H1 (cell line): Measurements from ENCODE around the gene PXDN. TPM values are rescaled to one million over a fixed set of nuclear protein-coding genes. Genes with fewer than 3 reads are reported as not detected.

ENCODE experiments used
- CTCF ChIA-PET: fragments of 300-600 bp; sonication (Branson Sonifier 250); formaldehyde crosslinking; loops from one replicate; lab custom pipeline; 2021; ENCODE audit not compliant: partially characterized antibody; lab: Charles Lee
- POLR2A ChIA-PET: fragments of 300-600 bp; sonication (Branson Sonifier 250); formaldehyde crosslinking; loops from one replicate; lab custom pipeline; 2021; ENCODE audit warnings: inconsistent platforms; ENCODE audit not compliant: partially characterized antibody; lab: Charles Lee
- DNase-seq, 2 experiments: peaks; one replicate each; pipeline versions ENCODE4 v3.0.0 to v3.0.0-alpha.2; 2010 to 2022; ENCODE audit warnings: low spot score in 2 of 2, low read depth in 1 of 2, mixed read lengths in 1 of 2
- FAIRE-seq: peaks from 2 replicates; lab custom pipeline; 2011; peaks lifted over from hg19 to GRCh38; lab: Jason Lieb, UNC
- H2AFZ ChIP-seq: 2 replicates; pipeline ENCODE4 v1.8.1; 2012; ENCODE audit warnings: low read length, inconsistent platforms
- H2AK5ac ChIP-seq: 2 replicates; pipeline ENCODE4 v1.6.1; 2013; ENCODE audit warnings: low read depth, low read length
- H2BK120ac ChIP-seq: replicated peaks from 2 replicates; pipeline ENCODE3; 2013; ENCODE audit warnings: low read depth, low read length, inconsistent platforms
- H2BK12ac ChIP-seq: 2 replicates; pipeline ENCODE4 v1.6.1; 2013; ENCODE audit warnings: low read depth, low read length
- H2BK15ac ChIP-seq: 2 replicates; pipeline ENCODE4 v1.6.1; 2013; ENCODE audit warnings: low read length
- H2BK20ac ChIP-seq: 2 replicates; pipeline ENCODE4 v1.6.1; 2013; ENCODE audit warnings: low read length
- H2BK5ac ChIP-seq: 2 replicates; pipeline ENCODE4 v1.6.1; 2013; ENCODE audit warnings: low read depth, low read length
- H3K14ac ChIP-seq: 2 replicates; pipeline ENCODE4 v1.6.1; 2013; ENCODE audit warnings: inconsistent platforms; ENCODE audit not compliant: insufficient read length
- H3K18ac ChIP-seq: 2 replicates; pipeline ENCODE4 v1.6.1; 2013; ENCODE audit warnings: low read length; ENCODE audit errors: extremely low read depth
- H3K23ac ChIP-seq: 2 replicates; pipeline ENCODE4 v1.6.1; 2013; ENCODE audit warnings: inconsistent platforms; ENCODE audit not compliant: insufficient read length
- H3K23me2 ChIP-seq: 2 replicates; pipeline ENCODE4 v1.6.1; 2013; ENCODE audit warnings: low read depth, low read length
- H3K27ac ChIP-seq: 2 replicates; pipeline ENCODE4 v1.6.1; 2011; ENCODE audit warnings: low read depth, low read length, inconsistent platforms
- H3K27me3 ChIP-seq, 4 experiments: replicated peaks in 1 of 4; 1 replicate in 1 of 4; 2 replicates in 3 of 4; pipeline versions ENCODE4 v1.6.1 to v1.8.1; 2011 to 2013; ENCODE audit warnings: low read length in 3 of 4, mild to moderate bottlenecking in 3 of 4, inconsistent platforms in 2 of 4, mixed read lengths in 2 of 4, moderate library complexity in 1 of 4; ENCODE audit not compliant: control insufficient read depth in 3 of 4, insufficient read depth in 3 of 4; ENCODE audit errors: extremely low read depth in 1 of 4
- H3K36me3 ChIP-seq, 4 experiments: 2 replicates each; pipeline versions ENCODE4 v1.6.1 to v1.8.1; 2011 to 2013; ENCODE audit warnings: mild to moderate bottlenecking in 4 of 4, low read length in 3 of 4, moderate library complexity in 2 of 4, control low read depth in 1 of 4, inconsistent platforms in 1 of 4; ENCODE audit not compliant: insufficient read depth in 4 of 4, control insufficient read depth in 2 of 4
- H3K4ac ChIP-seq: replicated peaks from 2 replicates; pipeline ENCODE3; 2013; ENCODE audit warnings: low read length, low read depth, mixed read lengths, inconsistent platforms; ENCODE audit not compliant: insufficient read length
- H3K4me1 ChIP-seq, 4 experiments: replicated peaks in 1 of 4; 1 replicate in 1 of 4; 2 replicates in 3 of 4; pipeline versions ENCODE4 v1.6.1 to v1.8.1; 2011 to 2013; ENCODE audit warnings: low read length in 3 of 4, inconsistent platforms in 2 of 4, mixed read lengths in 1 of 4; ENCODE audit not compliant: insufficient read depth in 4 of 4, control insufficient read depth in 3 of 4
- H3K4me2 ChIP-seq, 2 experiments: 2 replicates each; pipeline versions ENCODE4 v1.6.1 to v1.8.1; 2011 to 2013; ENCODE audit warnings: low read depth in 2 of 2, low read length in 2 of 2, control low read depth in 1 of 2, inconsistent platforms in 1 of 2, mild to moderate bottlenecking in 1 of 2; ENCODE audit not compliant: insufficient read depth in 1 of 2
- H3K4me3 ChIP-seq, 4 experiments: fragments of 200-600, 300-600 bp in 1 of 4; sonication (generic), shearing (Covaris generic), sonication (Bioruptor Twin) in 1 of 4; 2 replicates each; pipeline versions ENCODE4 v1.5.1 to v1.8.1; 2011 to 2016; ENCODE audit warnings: low read length in 4 of 4, low read depth in 3 of 4, control low read depth in 2 of 4, inconsistent platforms in 2 of 4, mild to moderate bottlenecking in 2 of 4, mixed read lengths in 1 of 4, moderate library complexity in 1 of 4; ENCODE audit not compliant: insufficient read depth in 2 of 4; ENCODE audit errors: extremely low read depth in 1 of 4
- H3K56ac ChIP-seq: replicated peaks from 2 replicates; pipeline ENCODE3; 2013; ENCODE audit warnings: low read depth, mild to moderate bottlenecking, mixed read lengths, low read length, inconsistent platforms; ENCODE audit not compliant: insufficient read length
- H3K79me1 ChIP-seq: 2 replicates; pipeline ENCODE4 v1.6.1; 2013; ENCODE audit warnings: low read depth, low read length, control low read depth
- H3K79me2 ChIP-seq, 2 experiments: 2 replicates each; pipeline versions ENCODE4 v1.6.1 to v1.8.1; 2012 to 2013; ENCODE audit warnings: low read length in 2 of 2, mild to moderate bottlenecking in 2 of 2, inconsistent platforms in 1 of 2; ENCODE audit not compliant: insufficient read depth in 2 of 2, control insufficient read depth in 1 of 2
- H3K9ac ChIP-seq, 4 experiments: replicated peaks in 1 of 4; 1 replicate in 1 of 4; 2 replicates in 3 of 4; pipeline versions ENCODE4 v1.6.1 to v1.8.1; 2011 to 2013; ENCODE audit warnings: low read depth in 3 of 4, low read length in 3 of 4, control low read depth in 2 of 4, mild to moderate bottlenecking in 2 of 4, moderate library complexity in 2 of 4, inconsistent platforms in 1 of 4; ENCODE audit errors: extremely low read depth in 1 of 4
- H3K9me3 ChIP-seq, 2 experiments: 2 replicates each; pipeline versions ENCODE4 v1.6.1 to v1.8.1; 2012 to 2013; ENCODE audit warnings: mild to moderate bottlenecking in 2 of 2, moderate library complexity in 2 of 2, control low read depth in 1 of 2, inconsistent platforms in 1 of 2, low read depth in 1 of 2, low read length in 1 of 2, mixed read lengths in 1 of 2; ENCODE audit not compliant: insufficient read depth in 2 of 2
- H4K20me1 ChIP-seq, 2 experiments: replicated peaks in 1 of 2; 2 replicates each; pipeline versions ENCODE3 to v1.8.1; 2011 to 2013; ENCODE audit warnings: inconsistent platforms in 2 of 2, low read length in 2 of 2, mild to moderate bottlenecking in 1 of 2; ENCODE audit not compliant: insufficient read depth in 2 of 2, control insufficient read depth in 1 of 2
- H4K5ac ChIP-seq: 2 replicates; pipeline ENCODE4 v1.6.1; 2013; ENCODE audit warnings: low read length, low read depth, mixed read lengths, inconsistent platforms; ENCODE audit not compliant: insufficient read length
- H4K8ac ChIP-seq: 2 replicates; pipeline ENCODE4 v1.8.0; 2013; ENCODE audit warnings: mild to moderate bottlenecking, moderate library complexity, low read length, inconsistent platforms; ENCODE audit not compliant: insufficient read depth; ENCODE audit errors: extremely low read depth
- H4K91ac ChIP-seq: replicated peaks from 2 replicates; pipeline ENCODE3; 2013; ENCODE audit warnings: low read length, mixed read lengths, inconsistent platforms; ENCODE audit not compliant: insufficient read length
- BRCA1 ChIP-seq: IDR thresholded peaks from 2 replicates; pipeline ENCODE4 v1.6.1; 2012; ENCODE audit warnings: low read depth, low read length, improper control_type of control experiment
- WGBS, 2 experiments: shearing (Covaris generic) in 1 of 2; methylation state at CpG; one replicate each; pipeline versions ENCODE4 v1.1.6 to v1.1.7; 2013 to 2015; ENCODE audit warnings: low lambda C conversion rate in 2 of 2, mixed read lengths in 2 of 2, inconsistent platforms in 1 of 2, low coverage in 1 of 2, missing lambda C conversion rate in 1 of 2; ENCODE audit not compliant: insufficient replicate concordance in 2 of 2, insufficient coverage in 1 of 2, insufficient read length in 1 of 2; ENCODE audit errors: extremely low coverage in 1 of 2, missing lambda C conversion rate in 1 of 2; 5-methylcytosine and 5-hydroxymethylcytosine counted together
- polyA plus RNA-seq, 7 experiments: library from polyadenylated mRNA; depleted of rRNA in 3 of 7; stranded (reverse) in 5 of 7; unstranded in 2 of 7; fragments of >200 nt in 5 of 7; fragments of 200-250 nt in 2 of 7; gene quantifications; 1 replicate in 5 of 7; 2 replicates in 1 of 7; 4 replicates in 1 of 7; pipeline versions ENCODE4 v1.2.1 to v1.2.3, GENCODE V29; 2011 to 2013; ENCODE audit warnings: missing spikeins in 2 of 7, mixed read lengths in 2 of 7
- total RNA-seq: library from RNA; stranded (reverse); fragmentation: NEBNext Ultra II Directional; extraction: Animal tissue kit (Norgen Biotek cat#: 25700); gene quantifications from 2 replicates; pipeline ENCODE4 v1.2.1, GENCODE V29; 2021
- TF ChIP-seq, protein P1 (sequence below): IDR thresholded peaks from 2 replicates; pipeline ENCODE4 v1.6.1; 2012; ENCODE audit warnings: inconsistent platforms

Gene PXDN
- total and polyA plus RNA-seq, 2 of the 8 experiments (the other 6 are each of a cell fraction or from before 2014, with no cell fraction given): 104 to 141 TPM

DNA sequence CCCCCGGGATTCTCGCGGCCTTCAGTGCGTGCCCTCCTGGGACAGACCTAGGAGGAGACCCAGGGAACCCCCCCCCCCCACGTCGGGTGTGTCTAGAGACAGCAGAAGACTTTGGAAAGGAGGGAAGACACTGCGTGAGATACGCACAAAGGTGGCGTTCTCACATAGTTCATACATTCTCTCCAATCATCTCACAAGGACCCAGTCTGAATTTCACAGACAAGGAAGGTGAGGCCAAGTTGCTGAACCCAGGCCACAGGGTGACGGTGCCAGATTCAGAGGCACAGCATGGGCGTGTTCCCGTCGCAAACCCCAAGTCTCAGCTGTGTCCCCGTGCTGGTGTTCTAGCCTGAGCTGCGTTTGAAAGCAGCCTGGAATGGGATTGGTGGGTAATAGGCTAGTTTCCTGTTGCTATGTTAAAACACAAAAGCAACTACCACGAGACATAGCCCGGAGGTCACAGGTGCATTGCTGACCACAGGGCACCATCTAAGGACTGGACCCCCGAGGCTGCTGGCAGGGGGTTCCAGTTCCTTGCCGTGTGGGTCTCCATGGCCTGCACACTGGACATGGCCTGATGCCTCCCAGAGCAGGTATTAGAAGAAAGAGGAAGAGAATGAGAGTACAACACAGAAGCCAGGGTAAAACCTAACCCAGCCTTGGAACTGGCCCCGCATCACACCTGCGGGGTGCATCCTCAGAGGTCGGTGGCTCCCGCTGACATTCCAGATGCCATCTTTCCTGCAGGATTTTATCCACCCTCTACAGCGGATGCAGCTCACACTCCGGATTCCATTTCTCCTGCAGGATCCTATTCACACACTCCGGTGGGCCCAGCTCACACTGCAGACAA, 1.1 kb upstream of the PXDN start:
- Histone ChIP-seq H2BK20ac (no peak overlapping the region; the same call in 1 of the 2 replicates), H3K23ac (no peak overlapping the region), H2AK5ac (no peak overlapping the region; the same call in 1 of the 2 replicates), H3K27me3 (peaks cover 0 to 35% (median 13%) of the 10 kb centered on the region in 4 experiments; a peak in 5 of 7 replicates), H3K4me1 (peaks cover 1 to 18% (median 6%) of the 10 kb centered on the region in 4 experiments; a peak in 5 of 7 replicates), H3K79me1 (no peaks in the 10 kb centered on the region; the same call in 1 of the 2 replicates), H2BK120ac (no peak overlapping the region), H4K5ac (no peak overlapping the region), H3K4ac (no peak overlapping the region), H2AFZ (no peak overlapping the region), H2BK5ac (no peak overlapping the region; the same call in 1 of the 2 replicates), H2BK12ac (0 out of 2 replicates have a peak overlapping the region, but pooled peaks have one; percentile 39), H3K14ac (no peak overlapping the region), H3K27ac (no peak overlapping the region), H3K4me2 (peak overlapping the region; percentile 76 to 83), H3K79me2 (peaks cover 7 to 21% of the 10 kb centered on the region in 2 experiments), H2BK15ac (peak overlapping the region; percentile 99; the same call in 1 of the 2 replicates), H3K9me3 (no peaks in the 10 kb centered on the region), H4K20me1 (peaks cover 0 to 13% of the 10 kb centered on the region in 2 experiments), H3K4me3 (peak overlapping the region; percentile 53 to 94 (median 70); a peak in 4 of 8 replicates), H3K9ac (no peak overlapping the region; a peak in 1 of 7 replicates), H3K36me3 (no peaks in the 10 kb centered on the region; a peak in 1 of 8 replicates), H3K23me2 (peaks cover 2% of the 10 kb centered on the region; the same call in 1 of the 2 replicates), H3K56ac (no peak overlapping the region)
- FAIRE-seq: no peak
- POLR2A ChIA-PET: interaction anchor here (0.8 to 2.0 kb wide), 6 partner anchors 14 to 120 kb away, joined by 3 to 7 read pairs (median 3); no protein-coding TSS in a partner anchor
- WGBS, 2 experiments: 86% methylated on average over 16 of the region's 26 CpGs; no CpG with 5 or more reads in 1 of the 2 experiments
- DNase-seq: peak in 1 of 2 experiments; percentile 48
- CTCF ChIA-PET: interaction anchor here (0.8 to 1.5 kb wide), 5 partner anchors 8 to 155 kb away, joined by 3 to 4 read pairs (median 3); no protein-coding TSS in a partner anchor
- TF ChIP-seq BRCA1: no peak
- TF ChIP-seq, protein P1, sequence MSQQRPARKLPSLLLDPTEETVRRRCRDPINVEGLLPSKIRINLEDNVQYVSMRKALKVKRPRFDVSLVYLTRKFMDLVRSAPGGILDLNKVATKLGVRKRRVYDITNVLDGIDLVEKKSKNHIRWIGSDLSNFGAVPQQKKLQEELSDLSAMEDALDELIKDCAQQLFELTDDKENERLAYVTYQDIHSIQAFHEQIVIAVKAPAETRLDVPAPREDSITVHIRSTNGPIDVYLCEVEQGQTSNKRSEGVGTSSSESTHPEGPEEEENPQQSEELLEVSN: 0 out of 2 replicates have a peak, but pooled peaks have one; percentile 3
- TF ChIP-seq, all 59 proteins: peak for 1
- Histone ChIP-seq H3K18ac (peak overlapping the region; percentile 86), H4K91ac (no peak overlapping the region), H4K8ac (0 out of 2 replicates have a peak overlapping the region, but pooled peaks have one; percentile 14)
